ENCODE measurements around the gene PNPLA4. TPM values are rescaled to one million over a fixed set of nuclear protein-coding genes. Genes with fewer than 3 reads are reported as not detected.

Gene PNPLA4
- total RNA-seq, 2 experiments from 2014 or later: 12.7 to 13.9 TPM

DNA sequence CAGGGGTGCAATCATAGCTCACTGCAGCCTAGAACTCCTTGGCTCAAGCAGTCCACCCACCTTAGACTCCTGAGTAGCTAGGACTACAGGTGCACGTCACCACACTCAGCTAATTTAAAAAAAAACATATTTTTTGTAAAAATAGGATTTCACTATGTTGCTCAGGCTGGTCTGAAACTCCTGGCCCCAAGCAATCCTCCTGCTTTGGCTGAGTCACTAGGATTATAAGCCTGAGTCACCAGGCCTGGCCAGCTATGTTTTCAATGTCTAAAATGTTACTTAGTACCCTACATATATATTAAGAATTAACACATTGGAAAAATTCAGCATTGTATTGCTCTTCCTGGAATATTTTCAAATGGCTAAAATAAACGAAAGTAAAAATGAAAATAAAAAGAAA is 37.5 kb downstream of the PNPLA4 start:
- H3K27me3 Mint-ChIP-seq: peaks cover 4% of the 10 kb centered on the region
- no peak overlapping the region for H3K27ac Mint-ChIP-seq
- no peaks in the 10 kb centered on the region for H3K4me1 Mint-ChIP-seq (ENCODE audit: low read depth)
- CTCF ChIA-PET: no interaction called here
- ATAC-seq: no peak
- TF ChIP-seq, protein P1, sequence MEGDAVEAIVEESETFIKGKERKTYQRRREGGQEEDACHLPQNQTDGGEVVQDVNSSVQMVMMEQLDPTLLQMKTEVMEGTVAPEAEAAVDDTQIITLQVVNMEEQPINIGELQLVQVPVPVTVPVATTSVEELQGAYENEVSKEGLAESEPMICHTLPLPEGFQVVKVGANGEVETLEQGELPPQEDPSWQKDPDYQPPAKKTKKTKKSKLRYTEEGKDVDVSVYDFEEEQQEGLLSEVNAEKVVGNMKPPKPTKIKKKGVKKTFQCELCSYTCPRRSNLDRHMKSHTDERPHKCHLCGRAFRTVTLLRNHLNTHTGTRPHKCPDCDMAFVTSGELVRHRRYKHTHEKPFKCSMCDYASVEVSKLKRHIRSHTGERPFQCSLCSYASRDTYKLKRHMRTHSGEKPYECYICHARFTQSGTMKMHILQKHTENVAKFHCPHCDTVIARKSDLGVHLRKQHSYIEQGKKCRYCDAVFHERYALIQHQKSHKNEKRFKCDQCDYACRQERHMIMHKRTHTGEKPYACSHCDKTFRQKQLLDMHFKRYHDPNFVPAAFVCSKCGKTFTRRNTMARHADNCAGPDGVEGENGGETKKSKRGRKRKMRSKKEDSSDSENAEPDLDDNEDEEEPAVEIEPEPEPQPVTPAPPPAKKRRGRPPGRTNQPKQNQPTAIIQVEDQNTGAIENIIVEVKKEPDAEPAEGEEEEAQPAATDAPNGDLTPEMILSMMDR (IDR thresholded peaks at IDR 0.05): no peak
- intact Hi-C loops (cut with micrococcal nuclease): no loop called here
- no peak for DNase-seq
- no peaks in the 10 kb centered on the region for H3K9me3 Mint-ChIP-seq
- no peak overlapping the region for H3K4me3 Mint-ChIP-seq
- no peaks in the 10 kb centered on the region for H3K36me3 Mint-ChIP-seq (ENCODE audit: low read depth)
- POLR2A ChIA-PET: no interaction called here

DNA sequence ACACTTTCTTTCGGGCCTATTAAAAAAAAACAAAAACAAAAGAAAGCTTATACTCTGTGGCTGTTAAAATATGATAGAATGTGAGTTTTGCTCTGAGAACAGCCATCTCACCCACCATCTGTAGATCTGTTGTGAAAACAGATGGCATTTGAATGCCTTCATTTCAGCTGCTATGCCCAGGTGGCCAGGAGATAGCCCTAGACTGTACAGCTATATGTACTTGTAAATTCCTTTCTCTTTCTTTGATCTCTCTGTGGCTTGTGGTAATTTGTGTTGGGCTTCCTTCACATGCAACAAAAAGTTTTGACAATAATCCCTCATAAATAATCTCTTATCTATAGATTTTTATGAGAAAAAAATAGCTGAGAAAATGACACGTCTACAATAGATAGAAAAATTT is 38.1 kb downstream of the PNPLA4 start:
- peaks cover 4% of the 10 kb centered on the region for H3K27me3 Mint-ChIP-seq
- no peak for DNase-seq
- H3K9me3 Mint-ChIP-seq: no peaks in the 10 kb centered on the region
- intact Hi-C loops (cut with micrococcal nuclease): no loop called here
- CTCF ChIA-PET: no interaction called here
- POLR2A ChIA-PET: no interaction called here
- no peaks in the 10 kb centered on the region for H3K36me3 Mint-ChIP-seq (ENCODE audit: low read depth)
- no peak overlapping the region for H3K27ac Mint-ChIP-seq
- H3K4me3 Mint-ChIP-seq: no peak overlapping the region
- H3K4me1 Mint-ChIP-seq (ENCODE audit: low read depth): no peaks in the 10 kb centered on the region
- TF ChIP-seq, protein P1 (IDR thresholded peaks at IDR 0.05): no peak
- ATAC-seq: no peak

DNA sequence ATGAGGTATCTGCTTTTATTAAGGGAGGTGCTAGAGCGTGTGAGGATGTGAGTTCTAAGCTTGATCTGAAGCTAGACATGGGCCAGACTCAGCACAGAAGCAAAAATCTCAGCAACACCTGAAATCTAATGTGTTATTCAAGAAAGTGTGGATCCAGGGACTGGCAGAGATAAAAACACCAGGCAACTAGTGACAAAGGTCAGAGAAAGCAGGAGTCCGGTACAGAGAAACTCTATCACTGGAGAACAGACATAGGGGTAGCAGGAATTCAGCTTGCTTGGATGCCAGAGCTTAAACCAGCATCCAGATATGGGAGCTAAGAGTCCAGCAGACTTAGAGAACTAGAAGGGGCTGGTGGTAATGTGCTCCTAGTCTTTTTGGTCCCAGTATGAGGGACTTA is 50.3 kb downstream of the PNPLA4 start:
- ChIA-PET CTCF (no interaction called here), POLR2A (no interaction called here)
- TF ChIP-seq, protein P1 (IDR thresholded peaks at IDR 0.05): no peak
- H3K4me1 Mint-ChIP-seq (ENCODE audit: low read depth): no peaks in the 10 kb centered on the region
- DNase-seq: no peak
- no peaks in the 10 kb centered on the region for H3K27me3 Mint-ChIP-seq
- ATAC-seq: no peak
- H3K27ac Mint-ChIP-seq: no peak overlapping the region
- intact Hi-C loops (cut with micrococcal nuclease): no loop called here
- no peaks in the 10 kb centered on the region for H3K9me3 Mint-ChIP-seq
- H3K4me3 Mint-ChIP-seq: no peak overlapping the region
- H3K36me3 Mint-ChIP-seq (ENCODE audit: low read depth): no peaks in the 10 kb centered on the region

DNA sequence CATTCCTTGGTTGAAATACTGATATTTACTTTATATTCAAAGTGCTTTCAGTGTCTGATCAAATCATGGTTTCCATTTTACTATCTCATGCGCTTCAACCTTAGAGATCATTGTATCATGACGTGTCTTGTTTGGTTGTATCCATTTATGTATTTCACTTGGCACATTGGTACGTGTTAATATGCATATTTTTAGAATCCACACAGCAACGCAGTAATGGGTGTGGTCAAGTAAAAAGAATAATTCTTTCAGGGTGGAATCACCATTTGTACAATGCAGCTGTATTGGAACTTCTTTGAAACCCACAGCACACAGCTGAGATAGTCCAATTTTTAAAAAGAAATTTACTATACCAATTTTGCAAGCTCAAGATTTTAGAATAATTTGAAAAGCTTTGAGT is 55.2 kb downstream of the PNPLA4 start:
- Mint-ChIP-seq H3K36me3 (ENCODE audit: low read depth) (no peaks in the 10 kb centered on the region), H3K27ac (no peak overlapping the region), H3K9me3 (no peaks in the 10 kb centered on the region), H3K4me1 (ENCODE audit: low read depth) (no peaks in the 10 kb centered on the region), H3K4me3 (no peak overlapping the region), H3K27me3 (peaks cover 2% of the 10 kb centered on the region)
- POLR2A ChIA-PET: no interaction called here
- DNase-seq (no peak), ATAC-seq (no peak)
- TF ChIP-seq, protein P1 (IDR thresholded peaks at IDR 0.05): no peak
- CTCF ChIA-PET: no interaction called here
- intact Hi-C loops (cut with micrococcal nuclease): no loop called here

DNA sequence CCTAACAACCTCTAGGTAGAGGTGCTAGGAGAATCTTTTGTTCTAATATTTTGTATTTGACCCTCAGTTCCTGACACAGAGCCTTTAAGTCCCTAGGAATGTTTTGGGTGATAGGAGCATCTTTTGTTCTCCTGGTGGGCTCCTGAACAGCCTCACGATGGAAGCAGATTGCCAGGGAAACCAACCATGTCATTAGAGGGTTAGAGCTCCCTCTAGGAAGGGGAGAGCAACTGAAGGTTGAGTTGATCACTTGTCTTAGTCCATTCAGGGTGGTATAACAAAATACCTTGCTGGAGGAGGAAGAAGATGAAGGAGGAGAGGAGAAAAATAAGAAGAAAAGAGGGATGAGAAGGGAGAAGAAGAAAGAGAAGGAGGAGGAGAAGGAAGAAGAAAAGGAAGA is 75.0 kb downstream of the PNPLA4 start:
- no peaks in the 10 kb centered on the region for H3K36me3 Mint-ChIP-seq (ENCODE audit: low read depth)
- H3K9me3 Mint-ChIP-seq: no peaks in the 10 kb centered on the region
- no peak overlapping the region for H3K27ac Mint-ChIP-seq
- TF ChIP-seq, protein P1 (IDR thresholded peaks at IDR 0.05): no peak
- ATAC-seq (no peak), DNase-seq (no peak)
- intact Hi-C loops (cut with micrococcal nuclease): no loop called here
- H3K4me3 Mint-ChIP-seq: no peak overlapping the region
- H3K4me1 Mint-ChIP-seq (ENCODE audit: low read depth): no peaks in the 10 kb centered on the region
- POLR2A ChIA-PET: no interaction called here
- peaks cover 1% of the 10 kb centered on the region for H3K27me3 Mint-ChIP-seq
- CTCF ChIA-PET: no interaction called here

Other genes with a start within 250 kb of the PNPLA4 start
- gene VCX, start 84.2 kb downstream of the PNPLA4 start, total RNA-seq: not detected
- gene VCX2, start 243.9 kb upstream of the PNPLA4 start, total RNA-seq: not detected

All from activated CD8-positive, alpha-beta T cell treated with anti-CD3 and anti-CD28 coated beads for 36 hours (primary cell).